LNCAP (cell line): ENCODE results near the gene ZNF823.

Source experiments
- CTCF ChIP-seq: fragments of 450-650 bp; IDR thresholded peaks from 2 replicates; pipeline ENCODE4 v1.5.1; 2017; ENCODE audit warnings: mild to moderate bottlenecking

The ZNF823 gene

DNA sequence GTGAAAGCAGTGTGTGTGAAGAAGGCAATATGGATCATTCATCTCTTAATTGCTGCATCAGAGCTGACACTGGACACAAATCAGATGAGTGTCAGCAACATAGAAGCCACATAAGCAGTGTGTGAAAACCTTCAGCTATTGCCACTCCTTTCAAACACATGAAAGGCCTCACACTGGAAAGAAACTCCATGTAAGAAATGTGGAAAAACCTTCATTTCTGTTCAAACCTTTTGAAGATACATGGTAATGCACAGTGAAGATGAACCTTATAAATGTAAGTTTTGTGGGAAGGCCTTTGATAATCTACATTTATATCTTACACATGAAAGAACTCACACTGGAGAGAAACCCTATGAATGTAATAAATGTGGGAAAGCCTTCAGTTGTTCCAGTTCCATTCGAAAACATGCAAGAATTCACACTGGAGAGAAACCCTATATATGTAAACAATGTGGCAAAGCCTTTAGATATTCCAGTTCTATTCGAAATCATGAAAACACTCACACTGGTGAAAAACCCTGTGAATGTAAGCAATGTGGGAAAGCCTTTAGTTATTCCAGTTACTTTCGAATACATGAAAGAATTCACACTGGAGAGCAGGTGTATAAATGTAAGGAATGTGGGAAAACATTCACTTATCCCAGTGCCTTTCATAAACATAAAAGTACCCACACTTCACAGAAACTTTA lies 53.6 kb downstream of the ZNF823 start:
- no peak for TF ChIP-seq CTCF

GRCh38 chr19:11680689-11681302 lies 58.0 kb downstream of the ZNF823 start:
- no peak for TF ChIP-seq CTCF

DNA sequence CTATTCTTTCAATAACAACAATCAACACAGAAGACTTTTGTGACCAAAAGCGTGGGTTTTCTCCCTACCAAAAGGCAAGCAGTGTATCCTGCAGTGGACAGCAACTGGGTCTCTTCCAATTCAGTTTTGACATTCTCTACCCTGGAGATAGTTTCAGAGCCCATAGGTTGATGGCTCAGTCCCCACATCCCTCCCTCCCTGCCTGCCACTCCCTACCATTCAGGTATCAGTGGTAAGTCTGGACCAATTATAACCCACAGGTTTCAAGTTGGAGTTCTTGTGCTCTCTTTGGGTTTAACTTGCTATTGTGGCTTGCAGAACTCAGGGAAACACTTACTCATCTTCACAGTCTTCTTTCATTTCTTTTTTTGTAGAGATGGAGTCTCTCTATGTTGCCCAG lies 60.2 kb downstream of the ZNF823 start:
- no peak for TF ChIP-seq CTCF

- no peak for TF ChIP-seq CTCF
These were observed 63.2 kb downstream of the ZNF823 start for GRCh38 chr19:11675569-11675968.

DNA sequence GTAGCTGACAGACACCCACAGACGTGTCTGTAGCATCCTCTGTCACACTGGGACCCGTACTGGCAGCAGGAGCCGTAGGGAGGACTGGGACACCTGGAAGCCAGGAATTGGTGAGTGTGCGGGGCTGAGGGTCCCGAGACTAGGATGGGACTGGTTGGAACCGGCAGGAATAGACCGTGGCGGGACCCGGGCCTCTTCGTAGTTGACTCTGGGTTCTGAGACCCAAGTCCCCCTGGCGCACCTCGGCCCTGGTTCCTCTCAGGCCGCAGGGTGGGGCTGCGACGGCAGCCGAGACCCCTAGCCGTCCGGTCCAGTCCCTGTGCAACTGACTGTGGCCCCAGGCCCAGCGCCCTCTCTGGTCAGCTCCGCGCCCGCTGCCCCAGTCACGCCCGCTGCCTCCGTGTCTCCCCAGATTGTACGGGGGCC lies 64.7 kb downstream of the ZNF823 start:
- TF ChIP-seq CTCF = no peak

DNA sequence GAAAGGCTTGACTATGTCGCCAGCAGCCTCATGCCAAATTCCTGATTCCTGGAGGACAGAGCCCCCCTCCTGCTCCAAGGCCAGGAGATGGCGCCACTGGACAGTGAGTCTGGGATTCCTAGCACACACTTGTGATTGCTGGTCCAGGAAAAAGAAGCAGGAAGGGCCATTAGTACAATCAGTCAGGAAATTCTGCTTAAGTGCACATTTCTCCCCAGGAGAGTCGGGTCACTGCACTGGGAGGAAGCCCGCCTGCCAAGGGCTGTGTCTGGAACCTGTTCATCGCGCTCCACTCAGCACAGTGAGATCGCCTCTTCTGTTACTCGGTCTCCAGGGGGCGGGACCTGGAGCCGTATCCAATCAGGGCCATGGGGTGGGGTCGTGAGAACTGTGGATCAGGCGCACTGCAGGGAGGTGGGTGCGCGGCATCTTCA lies 65.1 kb downstream of the ZNF823 start:
- peak; percentile 35; the same call in 1 of the 2 replicates for TF ChIP-seq CTCF
